Ascending aorta (tissue), 2 donors: Measurements from ENCODE around the gene DROSHA. TPM values are rescaled to one million over a fixed set of nuclear protein-coding genes. Genes with fewer than 3 reads are reported as not detected.

Experiments used
- DNase-seq, 2 donors: peaks; one replicate each; pipeline ENCODE4 v3.0.0-alpha.2; 2019; ENCODE audit warnings: low spot score in 2 of 2
- H3K27ac ChIP-seq, 2 donors: fragments of 200-600 bp; sonication (generic); one replicate each; pipeline ENCODE4 v1.5.1; 2016 to 2017; ENCODE audit warnings: mild to moderate bottlenecking in 1 of 2
- H3K27me3 ChIP-seq: fragments of 200-600 bp; sonication (generic); one replicate; pipeline ENCODE4 v1.5.1; 2017
- H3K36me3 ChIP-seq, 2 donors: fragments of 200-600 bp; sonication (generic); one replicate each; pipeline ENCODE4 v1.5.1; 2016
- H3K4me1 ChIP-seq, 2 donors: fragments of 200-600 bp; sonication (generic); one replicate each; pipeline ENCODE4 v1.5.1; 2016 to 2017; ENCODE audit warnings: mild to moderate bottlenecking in 1 of 2
- H3K4me3 ChIP-seq, 2 donors: fragments of 200-600 bp; sonication (generic); one replicate each; pipeline ENCODE4 v1.5.1; 2016 to 2017; ENCODE audit warnings: mild to moderate bottlenecking in 1 of 2
- H3K9me3 ChIP-seq, 2 donors: fragments of 200-600 bp; sonication (generic); one replicate each; pipeline ENCODE4 v1.5.1; 2016
- CTCF ChIP-seq, 3 experiments: fragments of 200-600 bp in 2 of 3; fragments of 450-650 bp in 1 of 3; sonication (generic) in 2 of 3; IDR thresholded peaks; one replicate each; pipeline ENCODE4 v1.5.1; 2016 to 2019; ENCODE audit warnings: antibody characterized with exemption in 3 of 3, mild to moderate bottlenecking in 1 of 3, moderate library complexity in 1 of 3
- intact Hi-C: fragments of 100-400 bp; cut with DNase I; formaldehyde crosslinking; loops from one replicate; pipeline ENCODE4 v1.15.1; 2023
- total RNA-seq: library from RNA; depleted of rRNA; stranded (reverse); fragments of >200 nt; gene quantifications from one replicate; pipeline ENCODE4 v1.1.0, GENCODE V29; 2016

DROSHA gene
- total RNA-seq, 1 donor from 2014 or later, result 54.9 TPM

- intact Hi-C loops, result no loop called here
- peaks cover 36 to 58% of the 10 kb centered on the region in 2 donors for H3K36me3 ChIP-seq
- TF ChIP-seq CTCF (IDR thresholded peaks at IDR 0.05), result no peak
- no peak for DNase-seq
- no peak overlapping the region for H3K4me3 ChIP-seq
- H3K9me3 ChIP-seq, result no peaks in the 10 kb centered on the region
- H3K27ac ChIP-seq, result no peak overlapping the region
- H3K4me1 ChIP-seq, result no peaks in the 10 kb centered on the region
- H3K27me3 ChIP-seq, result no peaks in the 10 kb centered on the region
These were observed 115.9 kb downstream of the DROSHA start for GRCh38 chr5:31415960-31416359.

GRCh38 chr5:31415009-31415923, 116.6 kb downstream of the DROSHA start:
- Histone ChIP-seq H3K27ac (no peak overlapping the region), H3K36me3 (peaks cover 29 to 59% of the 10 kb centered on the region in 2 donors), H3K9me3 (no peaks in the 10 kb centered on the region), H3K4me1 (no peaks in the 10 kb centered on the region), H3K4me3 (no peak overlapping the region), H3K27me3 (no peaks in the 10 kb centered on the region)
- intact Hi-C loops, result no loop called here
- DNase-seq, result no peak
- no peak for TF ChIP-seq CTCF (IDR thresholded peaks at IDR 0.05)

GRCh38 chr5:31413030-31413812, 118.7 kb downstream of the DROSHA start:
- DNase-seq, result no peak
- intact Hi-C loops, result no loop called here
- Histone ChIP-seq H3K27ac (no peak overlapping the region), H3K27me3 (no peaks in the 10 kb centered on the region), H3K4me3 (no peak overlapping the region), H3K36me3 (peaks cover 17 to 48% of the 10 kb centered on the region in 2 donors), H3K4me1 (no peaks in the 10 kb centered on the region), H3K9me3 (no peaks in the 10 kb centered on the region)
- no peak for TF ChIP-seq CTCF (IDR thresholded peaks at IDR 0.05)

DNA sequence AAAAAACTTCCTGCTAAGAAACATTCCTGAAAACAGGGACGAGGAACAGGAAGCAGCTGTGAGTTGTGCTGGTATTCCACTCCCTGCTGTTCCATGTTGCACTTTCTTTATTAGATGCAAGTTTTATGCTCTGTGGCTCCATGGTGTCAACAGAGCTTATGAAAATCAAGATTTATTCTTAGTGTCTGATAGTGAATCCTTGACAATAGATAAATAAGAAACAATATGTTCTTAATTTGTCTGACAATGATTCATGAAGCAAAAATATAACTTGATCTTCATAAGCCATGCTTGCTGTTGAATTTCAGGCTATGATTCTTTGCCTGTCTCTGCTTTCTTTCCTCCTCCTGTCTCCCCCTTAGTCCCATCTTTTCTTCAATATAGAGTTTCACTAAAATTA, 119.6 kb downstream of the DROSHA start:
- peaks cover 10 to 47% of the 10 kb centered on the region in 2 donors for H3K36me3 ChIP-seq
- intact Hi-C loops, result no loop called here
- TF ChIP-seq CTCF (IDR thresholded peaks at IDR 0.05), result no peak

GRCh38 chr5:31410089-31410488, 121.8 kb downstream of the DROSHA start:
- Histone ChIP-seq H3K9me3 (no peaks in the 10 kb centered on the region), H3K27ac (no peak overlapping the region), H3K4me1 (no peaks in the 10 kb centered on the region), H3K27me3 (no peaks in the 10 kb centered on the region), H3K36me3 (peaks cover 4 to 58% of the 10 kb centered on the region in 2 donors), H3K4me3 (no peak overlapping the region)
- no peak for DNase-seq
- intact Hi-C loops, result no loop called here
- TF ChIP-seq CTCF (IDR thresholded peaks at IDR 0.05), result no peak

More for the DNA sequence above, 119.6 kb downstream of the DROSHA start:
- no peak for DNase-seq
- H3K9me3 ChIP-seq, result no peaks in the 10 kb centered on the region
- no peaks in the 10 kb centered on the region for H3K27me3 ChIP-seq
- no peaks in the 10 kb centered on the region for H3K4me1 ChIP-seq
- no peak overlapping the region for H3K4me3 ChIP-seq
- H3K27ac ChIP-seq, result no peak overlapping the region
